GM18951 (cell line): Measurements from ENCODE around the gene PMEPA1.

Experiments
- POLR2A ChIP-seq: IDR thresholded peaks from 4 replicates; pipeline ENCODE4 v1.6.1; 2011; ENCODE audit warnings: mild to moderate bottlenecking; ENCODE audit not compliant: insufficient read length, insufficient read depth; ENCODE audit errors: extremely low read depth
- in situ Hi-C: fragments of 300-500 bp; cut with MboI; formaldehyde crosslinking; loops from one replicate; pipeline ENCODE4 v1.12.0; 2022; ENCODE audit warnings: low sequenced_read_pairs, mixed read lengths, inconsistent platforms; ENCODE audit not compliant: unreplicated experiment

Gene PMEPA1

DNA sequence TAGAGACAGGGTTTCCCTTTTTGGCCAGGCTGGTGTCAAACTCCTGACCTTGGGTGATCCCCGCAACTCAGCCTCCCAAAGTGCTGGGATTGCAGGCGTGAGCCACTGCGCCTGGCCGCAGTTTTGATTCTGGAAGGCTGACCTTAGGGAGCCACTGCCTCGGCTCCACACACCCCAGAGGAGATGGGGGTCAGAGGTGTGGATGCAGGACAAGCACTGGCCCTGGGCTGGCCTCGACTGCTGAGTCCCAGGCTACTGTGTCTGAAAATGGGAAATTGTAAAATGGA lies 91.1 kb downstream of the PMEPA1 start:
- no peak for TF ChIP-seq POLR2A
- in situ Hi-C loops = no loop called here

- in situ Hi-C loops = no loop called here
- TF ChIP-seq POLR2A = no peak
These were observed 91.6 kb downstream of the PMEPA1 start for GRCh38 chr20:57618091-57618763.

- no peak for TF ChIP-seq POLR2A
- in situ Hi-C loops = no loop called here
These were observed 92.6 kb downstream of the PMEPA1 start for GRCh38 chr20:57617079-57617795.

DNA sequence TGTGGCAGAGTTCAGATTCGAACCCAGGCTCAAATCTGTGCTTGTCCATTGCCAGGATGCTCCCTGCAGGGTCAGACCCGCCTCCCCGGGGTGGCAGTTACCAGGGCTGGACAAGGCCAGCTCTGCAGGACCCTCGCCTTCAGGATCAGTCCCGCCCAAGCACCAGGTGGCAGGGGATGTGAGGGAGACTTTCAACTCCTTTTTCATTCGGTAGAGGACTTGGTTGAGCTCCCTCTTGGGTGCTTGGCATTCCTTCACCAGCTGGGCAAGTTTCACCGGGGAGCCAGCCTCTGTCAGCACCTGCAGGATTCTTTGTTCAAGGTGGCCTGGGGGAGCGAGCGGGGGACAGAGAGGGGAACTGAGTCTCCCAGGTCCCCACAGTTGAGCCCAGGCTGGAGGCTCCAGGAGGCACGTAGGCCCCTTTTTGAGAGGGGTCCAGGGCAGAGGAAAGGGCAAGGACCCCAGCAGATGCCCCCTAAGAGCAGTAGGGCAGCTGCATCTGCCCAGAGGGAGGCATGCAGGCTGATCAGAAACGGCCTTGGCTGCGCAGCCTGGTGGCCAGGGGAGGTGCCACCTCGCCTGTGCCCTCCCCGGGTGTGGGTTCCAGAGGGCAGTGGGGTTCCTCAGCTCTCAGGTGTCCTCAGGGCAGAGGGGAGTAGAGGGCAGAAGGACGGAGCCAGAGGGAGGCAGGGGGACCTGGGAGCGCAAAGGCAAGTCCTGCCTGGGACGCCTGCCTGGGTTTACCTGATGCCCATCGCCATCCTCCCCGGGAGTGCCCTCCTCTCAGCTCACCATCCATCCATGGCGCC lies 93.5 kb downstream of the PMEPA1 start:
- in situ Hi-C loops = no loop called here
- TF ChIP-seq POLR2A = no peak

DNA sequence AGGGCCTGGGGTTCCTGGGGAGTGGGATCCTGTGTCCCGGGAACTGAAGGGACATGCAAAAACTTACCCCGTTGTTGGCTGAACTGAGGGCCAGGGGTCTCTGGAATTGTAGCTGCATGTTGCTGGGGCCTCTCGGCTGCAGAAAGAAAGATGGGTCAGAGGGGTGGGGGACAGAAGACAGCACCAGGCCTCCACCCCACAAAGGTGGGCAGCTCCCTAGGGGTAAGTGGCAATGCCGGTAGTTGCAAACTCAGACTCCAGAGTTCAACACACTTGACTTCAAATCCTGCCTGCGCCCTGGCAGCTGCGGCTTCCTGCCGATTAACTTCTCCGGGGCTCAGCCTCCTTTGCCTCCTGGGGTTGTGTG lies 94.4 kb downstream of the PMEPA1 start:
- TF ChIP-seq POLR2A = no peak
- in situ Hi-C loops = no loop called here

DNA sequence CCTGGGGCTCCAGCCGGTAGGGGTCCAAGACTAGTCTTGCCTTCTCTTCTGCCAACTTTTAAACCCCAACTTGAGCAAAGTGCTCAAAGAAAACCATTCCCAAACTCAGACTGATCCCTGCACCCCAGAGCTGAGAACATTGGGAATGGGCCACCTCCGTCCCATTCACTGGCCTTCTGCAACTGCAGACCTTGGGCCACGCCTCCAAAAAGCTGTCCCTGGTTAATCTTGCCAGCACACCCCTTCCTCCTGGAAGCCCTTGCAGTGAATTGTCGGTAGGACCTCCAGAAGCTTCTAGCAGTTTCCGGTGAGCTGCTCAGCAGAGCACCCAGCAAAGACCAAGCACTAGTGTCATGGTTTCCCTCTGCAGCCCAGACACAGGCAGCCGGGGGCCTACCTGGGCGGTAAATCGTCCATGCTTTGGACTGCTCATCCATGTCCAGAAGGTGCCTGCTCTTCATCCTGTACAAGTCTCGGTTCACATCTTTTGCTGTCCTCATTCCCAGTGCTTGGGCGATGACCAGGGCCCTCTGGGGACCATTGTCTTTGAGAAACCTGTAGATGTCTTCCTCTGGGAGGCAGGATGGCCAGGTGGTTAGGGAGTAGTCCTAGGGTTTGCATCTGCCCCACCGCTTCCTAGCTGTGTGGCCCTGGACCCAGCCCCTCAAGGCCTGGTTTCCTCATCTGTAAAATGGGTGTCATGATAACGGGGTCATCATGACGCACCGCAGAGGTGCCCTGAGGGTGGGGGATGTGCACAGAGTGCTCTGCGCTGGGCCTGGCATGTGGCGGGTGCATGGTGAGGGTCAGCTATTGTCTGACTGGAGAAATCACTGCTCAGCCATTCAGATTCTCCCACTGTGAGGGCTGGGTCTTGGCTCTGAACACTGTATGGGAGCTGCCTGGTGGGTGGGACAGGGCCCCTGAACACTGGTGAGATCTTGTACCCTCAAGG lies 95.0 kb downstream of the PMEPA1 start:
- in situ Hi-C loops = no loop called here
- TF ChIP-seq POLR2A = no peak

- in situ Hi-C loops = no loop called here
- TF ChIP-seq POLR2A = no peak
These were observed 96.3 kb downstream of the PMEPA1 start for GRCh38 chr20:57613481-57613921.

- no peak for TF ChIP-seq POLR2A
- in situ Hi-C loops = no loop called here
These were observed 96.9 kb downstream of the PMEPA1 start for GRCh38 chr20:57612916-57613315.

DNA sequence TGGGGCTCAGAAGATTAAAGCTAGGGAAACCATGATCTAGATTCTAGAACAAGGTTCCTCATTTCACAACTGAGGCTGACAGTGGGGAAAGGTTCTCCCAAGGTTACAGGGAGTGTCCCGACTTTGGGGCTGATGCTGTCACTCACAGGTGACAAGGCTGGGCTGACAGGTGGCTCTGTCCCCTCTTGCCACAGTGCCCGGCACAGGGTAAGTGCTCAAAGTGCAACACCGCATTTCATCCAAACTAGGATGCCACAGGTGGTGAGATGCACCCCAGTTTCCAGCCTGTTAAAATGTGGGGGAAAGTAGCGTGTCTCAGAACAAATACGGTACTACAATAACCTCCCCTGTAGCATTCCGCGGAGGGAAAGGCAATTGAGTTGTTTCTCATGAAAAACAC lies 97.4 kb downstream of the PMEPA1 start:
- TF ChIP-seq POLR2A = no peak
- in situ Hi-C loops = no loop called here

DNA sequence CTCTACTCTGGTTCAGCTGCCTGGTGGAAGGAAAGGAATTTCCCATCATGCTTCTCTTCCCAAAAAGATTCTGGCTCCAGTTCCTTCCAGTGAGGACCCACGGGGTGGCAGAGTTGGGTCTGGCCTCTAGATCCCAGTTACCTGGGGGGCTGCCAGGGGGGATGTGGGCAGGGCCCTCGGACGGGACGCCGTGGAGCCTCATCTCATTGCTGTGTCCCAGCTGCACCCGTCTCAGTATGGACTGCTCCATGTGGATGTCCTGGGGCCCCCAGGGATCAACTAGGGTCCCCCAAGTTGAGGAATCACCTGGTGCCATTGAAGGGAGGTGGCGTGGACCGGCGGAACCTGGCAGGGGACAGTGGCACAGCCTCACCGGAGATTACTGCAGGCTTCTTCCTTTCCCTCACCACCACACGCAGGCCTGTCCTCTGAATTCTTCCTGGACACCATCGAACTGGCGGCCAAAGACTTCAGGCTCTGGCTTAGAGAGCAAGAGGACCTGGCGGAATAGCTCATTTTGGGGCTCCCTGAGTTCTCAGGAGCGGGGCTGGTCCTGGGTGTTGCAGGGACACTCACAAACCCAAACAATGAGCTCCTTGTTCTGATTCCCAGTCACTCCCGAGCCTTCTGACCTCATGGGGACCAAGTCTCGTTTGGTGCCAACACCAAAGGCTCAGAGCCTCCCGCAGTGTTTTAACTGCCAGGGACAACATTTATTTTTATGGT lies 98.1 kb downstream of the PMEPA1 start:
- no peak for TF ChIP-seq POLR2A
- in situ Hi-C loops = no loop called here

- TF ChIP-seq POLR2A = no peak
- in situ Hi-C loops = no loop called here
These were observed 99.4 kb downstream of the PMEPA1 start for GRCh38 chr20:57610261-57610952.

DNA sequence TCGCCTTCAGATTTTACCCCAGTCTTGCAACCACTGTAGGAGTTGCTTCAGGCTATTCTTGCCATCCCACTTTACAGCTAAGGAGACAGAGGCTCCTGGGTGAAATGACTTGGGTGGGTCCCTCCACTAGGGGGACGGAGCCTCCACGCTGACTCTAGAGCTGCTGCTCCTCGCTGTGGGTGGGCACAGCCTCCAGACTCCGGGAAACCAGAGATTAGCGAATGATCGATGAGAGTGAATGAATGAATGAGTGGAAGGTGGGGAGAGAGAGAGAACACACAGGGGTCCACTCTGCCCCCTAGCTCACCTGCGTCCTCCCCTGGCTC lies 100.0 kb downstream of the PMEPA1 start:
- no peak for TF ChIP-seq POLR2A
- in situ Hi-C loops = loop anchor here (10.0 kb wide), 1 partner anchor 575 kb away; no protein-coding TSS in a partner anchor
